ENCODE data around the gene AHCYL2.

The AHCYL2 gene

GRCh38 chr7:129188892-129189660 lies 35.8 kb upstream of the AHCYL2 start:
- H3K4me3 ChIP-seq (ENCODE audit: low read depth, low read length): peak overlapping the region; percentile 57
- no peak for TF ChIP-seq CTCF (IDR thresholded peaks at IDR 0.05; ENCODE audit: insufficient read depth, low read depth, low read length, missing control alignments)
- DNase-seq (ENCODE audit: low read depth): no peak

- TF ChIP-seq CTCF (IDR thresholded peaks at IDR 0.05; ENCODE audit: insufficient read depth, low read depth, low read length, missing control alignments): no peak
- DNase-seq (ENCODE audit: low read depth): no peak
- H3K4me3 ChIP-seq (ENCODE audit: low read depth, low read length): peak overlapping the region; percentile 57
Measured at GRCh38 chr7:129189661-129190310, 35.0 kb upstream of the AHCYL2 start.

GRCh38 chr7:129191272-129191671 lies 33.6 kb upstream of the AHCYL2 start:
- no peak for TF ChIP-seq CTCF (IDR thresholded peaks at IDR 0.05; ENCODE audit: insufficient read depth, low read depth, low read length, missing control alignments)
- no peak overlapping the region for H3K4me3 ChIP-seq (ENCODE audit: low read depth, low read length)

GRCh38 chr7:129193892-129194291 lies 30.9 kb upstream of the AHCYL2 start:
- TF ChIP-seq CTCF (IDR thresholded peaks at IDR 0.05; ENCODE audit: insufficient read depth, low read depth, low read length, missing control alignments): no peak
- no peak for DNase-seq (ENCODE audit: low read depth)
- H3K4me3 ChIP-seq (ENCODE audit: low read depth, low read length): no peak overlapping the region

More at GRCh38 chr7:129191272-129191671, 33.6 kb upstream of the AHCYL2 start:
- DNase-seq (ENCODE audit: low read depth): no peak

- no peak for TF ChIP-seq CTCF (IDR thresholded peaks at IDR 0.05; ENCODE audit: insufficient read depth, low read depth, low read length, missing control alignments)
- H3K4me3 ChIP-seq (ENCODE audit: low read depth, low read length): no peak overlapping the region
- DNase-seq (ENCODE audit: low read depth): no peak
Measured at GRCh38 chr7:129197771-129198170, 27.1 kb upstream of the AHCYL2 start.

GRCh38 chr7:129199406-129199805 lies 25.4 kb upstream of the AHCYL2 start:
- no peak overlapping the region for H3K4me3 ChIP-seq (ENCODE audit: low read depth, low read length)
- no peak for TF ChIP-seq CTCF (IDR thresholded peaks at IDR 0.05; ENCODE audit: insufficient read depth, low read depth, low read length, missing control alignments)
- DNase-seq (ENCODE audit: low read depth): no peak

All from GM12865 (cell line).